ENCODE data around the gene ATR. TPM values are rescaled to one million over a fixed set of nuclear protein-coding genes. Genes with fewer than 3 reads are reported as not detected.

ATR gene
- total RNA-seq, result 17.0 and 20.2 TPM in 2 replicates

DNA sequence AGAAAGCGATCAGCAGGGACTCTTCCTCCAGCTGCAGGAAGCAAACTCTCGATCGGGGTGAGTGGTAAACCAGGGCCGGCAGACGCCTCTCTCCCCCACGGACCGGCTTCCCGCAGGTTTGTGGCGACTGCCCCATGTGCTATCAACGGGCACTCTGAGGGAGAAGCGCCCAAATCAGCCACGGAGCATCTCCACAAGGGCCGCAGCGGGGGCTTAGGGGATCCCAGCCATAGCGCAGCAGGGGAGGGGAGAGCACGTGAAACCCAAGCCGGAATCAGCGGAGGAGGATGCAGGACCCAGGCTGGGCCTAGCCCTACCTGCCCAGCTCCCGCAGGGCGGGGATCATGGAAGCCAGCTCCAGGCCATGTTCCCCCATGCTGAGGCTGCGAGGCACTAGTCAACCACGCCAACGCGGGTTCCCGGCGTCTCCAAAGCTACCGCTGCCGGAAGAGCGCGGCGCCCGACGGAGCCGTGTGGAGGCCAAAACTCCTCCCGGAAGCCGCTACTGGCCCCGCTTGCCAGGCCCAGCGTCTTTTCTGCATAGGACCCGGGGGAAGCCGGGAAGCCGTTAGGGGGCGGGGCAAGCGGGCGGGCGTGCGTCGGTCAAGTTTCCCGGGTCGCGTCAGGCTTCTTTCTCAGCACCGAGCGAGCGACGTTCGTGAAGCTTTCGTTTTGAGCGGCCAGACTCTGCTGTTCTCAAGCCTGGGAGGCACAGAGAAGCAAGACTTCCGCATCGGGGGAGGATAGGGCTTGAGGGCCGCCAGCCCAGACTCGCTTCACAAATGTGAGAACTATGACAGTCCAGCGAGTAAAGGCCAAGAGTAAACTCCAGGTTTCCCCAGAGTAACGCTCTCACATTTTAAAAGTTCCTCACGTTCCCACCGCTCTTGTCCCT is at the start of gene ATR:
Gene ATR, minus strand, starts transcription at position 405 of the 895 bp plus-strand sequence. Its CDS starts 29 bp downstream, at position 376.

DNA sequence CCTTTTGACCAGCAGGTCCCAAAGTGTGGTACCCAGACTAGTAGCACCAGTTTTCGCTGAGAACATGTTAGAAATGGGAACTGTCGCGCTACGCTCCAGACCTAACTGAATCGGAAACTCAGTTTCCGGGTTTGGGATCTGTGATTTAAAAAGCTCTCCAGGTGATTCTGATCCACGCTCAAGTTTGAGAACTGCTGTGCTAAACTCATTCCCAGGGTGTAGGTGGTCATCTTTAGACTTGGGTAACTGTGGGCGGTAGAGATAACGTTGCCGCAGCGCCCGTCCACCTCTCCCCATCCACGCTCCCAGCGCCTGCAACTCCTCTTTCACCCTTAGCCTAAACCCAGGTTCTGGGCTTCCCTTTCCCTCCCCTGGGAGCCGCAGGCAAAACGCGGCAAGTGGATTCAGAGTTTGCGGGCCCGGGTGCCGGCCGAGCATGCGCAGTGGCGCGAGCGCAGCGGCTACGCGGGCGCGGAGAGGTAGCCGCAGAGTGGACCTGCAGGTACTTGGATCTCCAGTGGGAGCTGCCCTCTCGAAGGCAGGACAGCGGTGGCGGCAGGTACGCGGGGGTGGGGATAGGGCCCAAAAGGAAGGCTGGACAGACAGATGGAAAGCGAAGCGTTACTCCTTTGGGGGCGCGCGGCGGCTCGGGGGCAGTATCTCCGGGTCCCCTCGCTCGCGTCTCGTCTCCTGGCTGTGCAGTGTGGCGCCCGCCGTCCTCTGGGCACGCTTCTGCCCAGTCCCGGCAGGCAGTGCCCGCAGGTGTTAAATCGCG is 17.6 kb upstream of the ATR start, which contains the start of gene PLS1:
Gene PLS1, plus strand, starts transcription at position 443 of the 775 bp plus-strand sequence. CDS start 67,845 bp downstream, outside the sequence.

GRCh38 chr3:142447852-142448823 is 130.4 kb downstream of the ATR start, which contains the start of gene XRN1:
Gene XRN1, minus strand, starts transcription at chr3:142448037. Its CDS starts 93 bp downstream, at chr3:142447944.

Other genes starting within 250 kb of the ATR start
- gene XRN1, start 130.7 kb downstream of the ATR start, total RNA-seq, result 14.7 and 18.6 TPM in 2 replicates
- gene PLS1, start 17.7 kb upstream of the ATR start, total RNA-seq, result 0.53 and 0.58 TPM in 2 replicates
- gene TRPC1, start 145.3 kb upstream of the ATR start, total RNA-seq, result 7.3 and 21.0 TPM in 2 replicates